Fibroblast of the aortic adventitia (primary cell): ENCODE data around the gene RAB7B. TPM values are rescaled to one million over a fixed set of nuclear protein-coding genes. Genes with fewer than 3 reads are reported as not detected.
A peak's percentile ranks its signal among the peaks of the same experiment; 100 is the strongest.

Source experiments
- DNase-seq: peaks from one replicate; pipeline ENCODE4 v3.0.0-alpha.2; 2010; ENCODE audit warnings: low read depth
- H3K4me3 ChIP-seq: 2 replicates; pipeline ENCODE4 v1.5.1; 2011; ENCODE audit warnings: low read depth, mild to moderate bottlenecking, control low read depth, low read length, moderate library complexity
- CTCF ChIP-seq: IDR thresholded peaks from 2 replicates; pipeline ENCODE4 v1.5.1; 2011; ENCODE audit warnings: mild to moderate bottlenecking, low read length, control low read depth, inconsistent platforms; ENCODE audit not compliant: insufficient read depth
- total RNA-seq: library from RNA; depleted of rRNA; stranded (reverse); fragments of >200 nt; gene quantifications from 2 replicates; pipeline ENCODE4 v1.2.3, GENCODE V29; 2012; ENCODE audit warnings: low replicate concordance

RAB7B gene
- total RNA-seq, 1 donor = 7.4 TPM

- no peak for DNase-seq
- TF ChIP-seq CTCF = no peak
- H3K4me3 ChIP-seq = no peak overlapping the region
These were observed 51.4 kb downstream of the RAB7B start for GRCh38 chr1:205951746-205952145.

- no peak overlapping the region for H3K4me3 ChIP-seq
- peak; percentile 70 for DNase-seq
- no peak for TF ChIP-seq CTCF
These were observed 52.2 kb downstream of the RAB7B start for GRCh38 chr1:205950826-205951549.

GRCh38 chr1:205950280-205950679 is 52.9 kb downstream of the RAB7B start:
- no peak overlapping the region for H3K4me3 ChIP-seq
- DNase-seq = peak; percentile 25
- TF ChIP-seq CTCF = no peak

GRCh38 chr1:205949753-205950152 is 53.4 kb downstream of the RAB7B start:
- H3K4me3 ChIP-seq = no peak overlapping the region
- DNase-seq = no peak
- TF ChIP-seq CTCF = no peak

GRCh38 chr1:205948886-205949285 is 54.3 kb downstream of the RAB7B start:
- TF ChIP-seq CTCF = no peak
- no peak overlapping the region for H3K4me3 ChIP-seq
- DNase-seq = no peak

GRCh38 chr1:205948039-205948438 is 55.2 kb downstream of the RAB7B start:
- no peak for DNase-seq
- H3K4me3 ChIP-seq = no peak overlapping the region
- no peak for TF ChIP-seq CTCF

GRCh38 chr1:205947024-205947423 is 56.2 kb downstream of the RAB7B start:
- no peak for TF ChIP-seq CTCF
- no peak overlapping the region for H3K4me3 ChIP-seq
- no peak for DNase-seq
